GM12872 (cell line): ENCODE measurements around the gene ATP2B2.

Experiments
- CTCF ChIP-seq: IDR thresholded peaks from 3 replicates; pipeline ENCODE4 v1.5.1; 2011; ENCODE audit warnings: low read depth, mild to moderate bottlenecking, low read length, moderate library complexity; ENCODE audit not compliant: insufficient read depth

Gene ATP2B2

GRCh38 chr3:10447110-10447509 is 58.3 kb downstream of the ATP2B2 start:
- no peak for TF ChIP-seq CTCF

- TF ChIP-seq CTCF: no peak
Observed at GRCh38 chr3:10445561-10446175, 59.7 kb downstream of the ATP2B2 start.

- TF ChIP-seq CTCF: no peak
Observed at GRCh38 chr3:10444511-10444910, 60.9 kb downstream of the ATP2B2 start.

- TF ChIP-seq CTCF: no peak
Observed at GRCh38 chr3:10444110-10444429, 61.3 kb downstream of the ATP2B2 start.

GRCh38 chr3:10443272-10444109 is 61.9 kb downstream of the ATP2B2 start:
- TF ChIP-seq CTCF: no peak

- TF ChIP-seq CTCF: no peak
Observed at GRCh38 chr3:10442151-10442795, 63.1 kb downstream of the ATP2B2 start.

- no peak for TF ChIP-seq CTCF
Observed at GRCh38 chr3:10440684-10441083, 64.7 kb downstream of the ATP2B2 start.
